HFF-Myc (cell line): Measurements from ENCODE around the gene PRAMEF12.

Experiments used
- DNase-seq: peaks from one replicate; pipeline ENCODE4 v3.0.0-alpha.2; 2011; ENCODE audit warnings: low read depth; ENCODE audit errors: extremely low read depth
- H3K4me3 ChIP-seq: replicated peaks from 2 replicates; pipeline ENCODE4 v1.5.1; 2011; ENCODE audit warnings: low read depth, mild to moderate bottlenecking, control low read depth, low read length
- CTCF ChIP-seq: IDR thresholded peaks from 2 replicates; pipeline ENCODE4 v1.5.1; 2012; ENCODE audit warnings: mild to moderate bottlenecking, low read depth, low read length, control low read depth; ENCODE audit errors: missing control alignments

The PRAMEF12 gene

GRCh38 chr1:12769031-12769430 lies 4.5 kb upstream of the PRAMEF12 start:
- TF ChIP-seq CTCF: no peak
- no peak for DNase-seq
- no peak overlapping the region for H3K4me3 ChIP-seq

GRCh38 chr1:12769976-12770505 lies 3.5 kb upstream of the PRAMEF12 start:
- DNase-seq: no peak
- TF ChIP-seq CTCF: no peak
- no peak overlapping the region for H3K4me3 ChIP-seq

- no peak for TF ChIP-seq CTCF
- DNase-seq: no peak
- no peak overlapping the region for H3K4me3 ChIP-seq
Observed at GRCh38 chr1:12770620-12771019, 2.9 kb upstream of the PRAMEF12 start.

GRCh38 chr1:12771186-12771585 lies 2.4 kb upstream of the PRAMEF12 start:
- DNase-seq: no peak
- H3K4me3 ChIP-seq: no peak overlapping the region
- TF ChIP-seq CTCF: no peak

- no peak for DNase-seq
- no peak overlapping the region for H3K4me3 ChIP-seq
- TF ChIP-seq CTCF: no peak
Observed at GRCh38 chr1:12772520-12772919, 1.0 kb upstream of the PRAMEF12 start.

GRCh38 chr1:12774801-12775345 lies 1.3 kb downstream of the PRAMEF12 start:
- H3K4me3 ChIP-seq: no peak overlapping the region
- DNase-seq: no peak
- no peak for TF ChIP-seq CTCF

GRCh38 chr1:12775443-12775842 lies 1.9 kb downstream of the PRAMEF12 start:
- no peak overlapping the region for H3K4me3 ChIP-seq
- TF ChIP-seq CTCF: no peak

More at GRCh38 chr1:12775443-12775842, 1.9 kb downstream of the PRAMEF12 start:
- DNase-seq: no peak
